ENCODE results near the gene DNAAF5.

DNAAF5 gene

DNA sequence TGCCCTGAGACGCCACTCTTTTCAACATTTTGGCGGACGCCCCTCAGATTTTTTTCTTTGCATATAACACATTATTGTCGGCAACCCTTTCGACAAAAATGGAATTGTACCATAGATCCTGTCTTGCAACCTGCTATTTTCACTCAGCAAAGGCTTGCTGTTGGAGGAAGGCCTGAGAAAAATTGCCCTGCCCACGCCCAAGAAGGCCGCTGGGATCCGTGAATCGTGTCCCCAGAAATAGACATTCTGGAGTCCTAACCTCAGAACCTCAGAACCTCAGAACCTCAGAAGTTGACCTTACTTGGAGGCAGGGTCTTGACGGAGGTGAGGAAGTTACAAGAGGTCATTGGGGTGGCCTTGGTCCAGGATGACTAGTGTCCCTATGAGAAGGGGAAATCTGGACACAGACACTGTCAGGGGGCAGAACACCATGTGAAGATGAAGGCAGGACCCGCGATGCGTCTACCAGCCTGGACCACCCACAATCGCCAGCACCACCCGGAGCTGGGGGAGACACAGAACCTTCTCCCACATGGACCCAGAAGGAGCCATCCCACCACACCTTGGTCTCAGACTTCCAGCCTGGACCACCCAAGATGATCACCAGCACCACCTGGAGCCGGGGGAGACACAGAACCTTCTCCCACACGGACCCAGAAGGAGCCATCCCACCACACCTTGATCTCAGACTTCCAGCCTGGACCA, 19.1 kb upstream of the DNAAF5 start:
- DNase-seq (ENCODE audit: low spot score), result no peak

GRCh38 chr7:710161-710560, 16.3 kb upstream of the DNAAF5 start:
- DNase-seq (ENCODE audit: low spot score), result no peak

DNA sequence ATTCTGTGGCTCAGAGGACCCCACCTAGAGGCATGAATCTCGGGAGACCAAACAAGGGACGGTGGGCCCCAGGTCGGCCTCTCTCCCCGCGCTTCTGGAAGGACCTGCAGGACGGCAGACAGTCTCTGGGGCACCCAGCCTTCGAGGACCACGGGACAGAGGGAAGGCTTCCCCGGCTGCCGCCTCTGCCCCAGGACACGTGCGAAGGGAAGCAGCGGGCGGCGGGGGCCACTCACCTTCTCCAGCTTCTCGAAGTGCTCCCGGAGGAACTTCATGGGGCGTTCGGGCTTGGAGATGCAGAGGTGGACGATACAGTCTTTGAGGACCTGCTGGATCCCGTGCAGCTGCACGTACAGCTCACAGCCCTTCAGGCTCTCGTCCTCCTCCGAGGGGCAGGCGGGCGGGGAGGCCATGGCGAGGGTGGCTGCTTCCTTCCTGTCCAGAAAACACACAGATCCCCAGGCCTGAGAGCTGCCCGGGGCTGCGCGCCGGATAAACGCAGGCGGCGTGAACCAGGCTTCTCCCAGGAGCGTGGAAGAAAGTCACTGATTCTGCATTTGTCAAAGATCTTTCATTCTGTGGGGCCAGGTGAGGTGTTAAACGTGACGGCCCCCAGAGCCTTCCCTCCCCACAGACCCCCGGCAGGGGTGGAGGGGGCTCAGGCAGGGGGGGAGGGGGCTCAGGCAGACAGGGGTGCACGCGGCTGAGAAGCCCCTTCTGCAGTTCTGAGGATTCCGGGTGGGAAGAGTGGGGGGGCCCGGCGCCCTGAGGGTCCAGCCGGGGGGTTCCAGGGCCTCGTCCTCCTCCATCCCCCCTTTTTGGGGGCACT, 15.2 kb upstream of the DNAAF5 start:
- no peak for DNase-seq (ENCODE audit: low spot score)

DNA sequence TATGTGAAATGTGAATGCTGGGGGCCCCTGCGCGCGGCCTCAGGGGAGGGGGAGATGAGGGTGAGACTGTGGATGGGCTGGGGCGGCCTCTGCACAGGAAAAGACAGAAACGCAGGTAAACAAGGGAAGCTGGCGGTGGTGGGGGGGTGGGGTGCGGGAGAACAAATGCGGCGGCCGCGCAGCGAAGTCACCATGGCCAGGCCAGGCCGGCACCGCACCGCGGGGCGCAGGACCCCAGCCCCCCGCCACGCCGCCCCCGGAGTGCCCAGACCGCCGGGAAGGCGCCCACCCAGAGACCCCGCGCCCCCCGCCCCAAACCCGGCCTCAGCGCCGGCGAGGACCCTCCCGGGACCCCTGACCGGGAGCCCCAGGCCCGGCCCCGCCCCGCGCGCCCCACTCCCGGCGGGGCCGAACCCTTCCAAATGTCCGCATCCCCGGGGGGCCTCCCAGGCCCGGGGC, 14.5 kb upstream of the DNAAF5 start:
- no peak for DNase-seq (ENCODE audit: low spot score)

DNA sequence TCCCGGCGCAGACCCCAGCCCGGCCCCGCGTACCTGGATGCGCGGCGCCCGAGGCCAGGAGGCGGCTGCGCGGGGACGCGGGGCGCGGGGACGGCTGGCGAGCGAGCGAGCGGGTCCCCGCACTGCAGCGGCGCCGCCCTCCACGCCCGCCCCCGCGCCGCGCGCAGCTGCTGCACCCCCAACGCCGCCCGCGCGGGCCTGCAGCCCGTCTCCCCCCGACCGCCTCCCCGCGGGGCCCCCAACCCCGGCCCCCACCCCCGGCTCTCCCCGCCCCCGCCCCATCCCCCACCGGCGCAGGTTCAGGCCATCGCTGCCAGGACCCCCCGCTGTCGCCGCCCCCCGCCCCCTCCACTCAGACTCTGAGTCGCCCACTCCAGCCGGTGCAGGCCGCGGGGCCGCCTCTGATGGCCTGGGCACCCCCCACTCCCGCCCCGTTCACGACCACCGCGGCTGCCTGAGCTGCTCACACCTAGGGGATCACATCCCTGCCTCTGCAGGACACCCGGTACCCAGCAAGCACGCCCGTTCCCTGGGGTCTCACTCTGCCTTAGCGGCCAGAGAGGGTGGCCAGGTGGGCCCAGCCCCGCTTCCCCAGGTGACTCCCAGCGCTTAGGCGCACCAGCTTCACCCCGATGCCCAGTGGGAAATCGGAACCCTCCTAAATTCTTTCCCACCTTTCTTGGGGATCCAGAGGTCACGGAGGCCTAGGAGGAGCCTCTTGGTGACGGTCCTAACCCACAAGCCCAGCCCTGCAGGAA, 13.9 kb upstream of the DNAAF5 start:
- DNase-seq (ENCODE audit: low spot score), result no peak

GRCh38 chr7:713139-713457, 13.4 kb upstream of the DNAAF5 start:
- DNase-seq (ENCODE audit: low spot score), result no peak

DNA sequence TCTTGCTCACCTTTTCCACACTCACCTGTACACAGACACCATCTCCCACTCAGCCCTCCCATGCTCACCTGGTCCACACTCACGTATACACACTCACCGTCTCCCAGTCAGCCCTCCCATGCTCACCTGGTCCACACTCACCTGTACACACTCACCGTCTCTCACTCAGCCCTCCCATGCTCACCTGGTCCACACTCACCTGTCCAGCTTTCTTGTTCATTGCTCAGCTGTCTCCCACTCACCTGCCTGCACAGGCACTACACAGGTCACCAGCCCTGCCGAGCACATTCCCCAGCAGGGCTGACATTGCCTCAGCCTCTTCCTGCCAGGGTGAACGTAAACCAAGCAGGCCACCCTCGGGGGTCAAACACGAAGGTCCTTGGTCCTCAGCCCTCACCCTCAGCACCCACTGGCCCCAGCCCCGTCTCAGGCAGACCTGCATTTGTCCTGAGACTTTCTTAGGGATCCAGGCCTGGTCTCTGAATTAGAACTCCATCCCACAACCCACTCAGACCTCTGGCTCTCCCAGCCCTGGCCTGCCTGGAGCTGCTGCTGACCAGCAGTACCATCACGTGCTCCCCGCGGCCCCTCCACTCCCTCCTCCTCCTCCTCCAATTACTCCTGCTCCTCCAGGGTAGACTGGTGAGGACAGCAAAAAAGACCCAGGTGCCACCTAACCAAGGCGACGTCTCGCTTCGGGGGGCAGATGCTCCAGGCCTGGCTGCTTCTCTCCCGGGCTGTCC, 12.8 kb upstream of the DNAAF5 start:
- no peak for DNase-seq (ENCODE audit: low spot score)

GRCh38 chr7:714251-714671, 12.2 kb upstream of the DNAAF5 start:
- no peak for DNase-seq (ENCODE audit: low spot score)

GRCh38 chr7:716222-716621, 10.3 kb upstream of the DNAAF5 start:
- no peak for DNase-seq (ENCODE audit: low spot score)

DNA sequence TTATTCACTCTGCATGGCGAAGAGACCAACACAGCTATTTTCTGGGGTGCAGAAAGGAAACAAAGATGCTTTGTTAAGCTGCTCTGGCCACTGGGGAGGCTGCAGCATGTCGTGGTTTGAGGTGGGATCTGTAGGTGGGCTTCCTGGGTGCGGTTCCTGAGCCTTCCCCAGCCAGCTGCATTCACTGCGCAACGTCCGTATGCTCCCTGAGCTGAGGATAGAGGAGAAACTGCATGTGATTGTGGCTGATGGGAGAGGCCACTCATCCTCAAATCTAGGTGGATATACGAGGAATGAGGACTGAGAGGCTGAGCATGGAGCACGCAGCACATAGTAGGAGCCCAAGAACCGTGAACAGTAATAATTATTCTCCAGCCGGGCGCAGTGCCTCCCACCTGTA, 9.9 kb upstream of the DNAAF5 start:
- no peak for DNase-seq (ENCODE audit: low spot score)

DNA sequence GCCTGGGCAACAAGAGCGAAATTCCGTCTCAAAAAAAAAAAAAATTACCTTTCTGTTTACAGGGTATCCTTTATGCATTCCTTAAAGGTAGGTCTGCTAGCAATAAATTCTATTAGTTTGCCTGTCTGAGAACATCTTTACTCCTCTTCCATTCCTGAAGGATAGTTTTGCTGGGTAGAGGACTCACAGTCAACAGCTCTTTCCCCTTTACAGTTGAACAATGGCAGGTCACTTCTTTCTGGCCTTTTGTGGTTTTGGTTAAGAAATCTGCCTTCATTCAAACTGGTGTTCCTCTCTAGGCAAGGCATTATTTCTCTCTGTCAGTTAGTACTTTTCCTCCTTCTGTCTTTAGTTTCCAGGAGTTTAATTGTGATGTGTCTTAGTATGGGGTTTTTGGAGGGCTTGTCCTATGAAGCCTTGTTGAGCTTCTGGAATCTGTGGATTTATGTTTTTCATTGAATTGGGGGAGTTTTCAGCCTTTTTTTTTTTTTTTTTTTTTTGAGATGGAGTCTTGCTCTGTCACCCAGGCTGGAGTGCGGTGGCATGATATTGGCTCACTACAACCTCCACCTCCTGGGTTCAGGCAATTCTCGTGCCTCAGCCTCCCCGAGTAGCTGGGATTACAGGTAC, 4.8 kb upstream of the DNAAF5 start:
- DNase-seq (ENCODE audit: low spot score), result no peak

DNA sequence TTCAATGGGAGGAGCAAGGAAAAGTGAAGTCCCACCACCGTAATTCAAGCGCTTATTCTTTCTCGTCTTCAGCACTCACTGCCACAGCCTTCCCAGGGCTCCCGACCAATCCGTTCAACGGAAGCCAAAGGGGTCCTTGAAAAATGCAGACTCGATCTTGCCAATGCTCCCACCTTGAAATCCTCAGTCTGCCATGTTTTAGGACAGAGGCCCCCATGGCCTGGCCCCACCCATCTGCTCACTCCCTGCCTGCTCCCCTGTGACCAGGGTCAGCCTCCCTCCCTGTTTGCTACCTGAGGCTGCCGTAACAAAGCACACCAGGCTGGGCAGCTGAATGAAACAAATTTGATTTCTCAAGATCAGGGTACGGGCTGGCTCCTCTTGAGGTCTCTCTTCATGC, 3.0 kb upstream of the DNAAF5 start:
- DNase-seq (ENCODE audit: low spot score), result no peak

DNA sequence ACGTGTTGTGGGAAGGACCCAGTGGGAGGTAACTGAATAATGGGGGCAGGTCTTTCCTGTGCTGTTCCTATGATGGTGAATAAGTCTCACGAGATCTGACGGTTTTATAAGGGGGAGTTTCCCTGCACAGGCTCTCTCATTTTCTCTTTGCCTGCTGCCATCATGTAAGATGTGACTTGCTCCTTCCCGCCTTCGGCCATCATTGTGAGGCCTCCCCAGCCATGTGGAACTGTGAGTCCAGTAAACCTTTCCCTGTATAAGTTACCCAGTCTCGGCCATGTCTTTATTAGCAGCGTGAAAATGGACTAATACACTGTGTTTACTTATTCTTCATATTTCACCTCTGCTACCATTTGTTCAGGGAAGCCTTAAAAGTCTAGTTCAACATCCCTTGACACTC, 2.2 kb upstream of the DNAAF5 start:
- DNase-seq (ENCODE audit: low spot score), result no peak

DNA sequence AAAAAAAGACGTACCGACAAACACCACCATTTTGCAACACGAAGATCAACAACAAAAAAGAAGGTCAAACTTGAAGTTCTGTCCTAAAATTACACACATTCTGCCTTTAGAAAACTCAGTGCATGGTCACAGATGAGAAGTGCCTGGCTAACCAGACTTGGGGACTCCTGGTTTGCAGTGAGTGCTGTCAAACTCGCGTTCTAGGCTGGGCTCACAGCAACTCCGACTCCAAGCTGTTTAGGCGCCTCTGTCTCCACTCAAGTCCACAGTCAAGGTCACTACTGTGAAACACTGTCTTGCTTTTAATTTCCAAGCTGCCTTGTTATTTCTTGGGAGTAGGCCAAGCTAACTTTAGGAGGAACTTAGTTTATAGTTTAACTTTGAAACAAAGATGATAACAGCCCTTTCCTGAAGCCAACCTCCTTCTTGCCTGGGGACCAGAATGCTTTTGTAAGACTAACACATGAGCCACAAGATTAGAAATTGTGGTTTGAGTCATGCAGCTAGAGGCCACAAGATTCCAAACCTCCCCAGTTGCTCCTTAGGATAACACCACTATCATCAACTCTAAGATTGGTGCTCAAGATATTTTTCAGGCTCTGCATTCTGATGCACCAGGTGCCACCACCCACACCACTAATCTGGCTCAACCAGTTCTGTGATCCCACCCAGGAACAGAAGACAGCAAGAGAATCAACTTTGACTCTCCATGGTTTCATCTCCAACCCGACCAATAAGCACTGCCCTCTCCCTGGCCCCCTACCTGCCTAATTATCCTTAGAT, 1.1 kb upstream of the DNAAF5 start:
- no peak for DNase-seq (ENCODE audit: low spot score)

- DNase-seq (ENCODE audit: low spot score), result peak; percentile 61
Observed at GRCh38 chr7:726854-727103, 280 bp downstream of the DNAAF5 start.

- peak; percentile 72 for DNase-seq (ENCODE audit: low spot score)
Observed at GRCh38 chr7:727104-727805, 756 bp downstream of the DNAAF5 start, which contains the start of gene PRKAR1B. Gene PRKAR1B, minus strand, starts transcription at chr7:727281. Its CDS starts 15,776 bp downstream, at chr7:711505.

DNA sequence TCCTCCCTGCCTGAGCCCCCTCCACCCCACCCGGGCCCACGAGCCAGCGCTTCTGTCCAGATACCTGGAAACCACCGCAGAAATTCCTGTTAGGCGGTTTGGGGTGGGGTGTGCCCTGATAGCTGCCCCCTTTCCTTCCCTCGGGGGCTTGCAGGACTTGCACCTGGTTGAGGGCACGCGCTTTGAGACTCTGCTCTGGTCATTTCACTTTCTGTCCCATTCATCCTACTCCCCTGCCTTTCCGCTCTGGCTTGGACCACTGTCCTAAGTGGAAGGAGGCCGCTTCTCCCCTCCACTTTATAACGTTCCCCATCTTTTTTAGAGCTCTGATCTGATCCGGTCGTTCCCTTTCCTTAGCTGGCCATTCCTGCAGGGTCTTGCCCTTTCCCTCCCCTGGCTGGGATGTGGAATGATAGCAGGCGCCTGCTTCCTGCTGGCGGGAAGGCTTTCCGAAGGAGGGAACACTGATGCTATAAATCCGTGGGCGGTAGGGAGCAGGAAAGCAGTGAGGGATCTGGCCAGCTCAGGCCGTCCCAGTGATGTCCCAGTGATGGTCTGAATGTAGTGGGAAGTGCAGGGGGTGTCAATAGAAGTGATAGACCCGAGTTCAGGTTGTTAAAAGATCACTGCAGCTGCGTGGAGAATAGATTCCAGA, 1.4 kb downstream of the DNAAF5 start:
- no peak for DNase-seq (ENCODE audit: low spot score)

GRCh38 chr7:728602-729001, 2.1 kb downstream of the DNAAF5 start:
- no peak for DNase-seq (ENCODE audit: low spot score)

- no peak for DNase-seq (ENCODE audit: low spot score)
Observed at GRCh38 chr7:729140-730000, 2.9 kb downstream of the DNAAF5 start.
